ENCODE results near the gene GRPEL1. TPM values are rescaled to one million over a fixed set of nuclear protein-coding genes. Genes with fewer than 3 reads are reported as not detected.

The GRPEL1 gene
- total RNA-seq, 2 experiments from 2014 or later, result 27.4 to 43.7 TPM

GRCh38 chr4:7066006-7066405, 1.9 kb downstream of the GRPEL1 start:
- Histone ChIP-seq H2AFZ (ENCODE audit: low read length) (no peak overlapping the region), H3K4me3 (ENCODE audit: low read depth, low read length, poor library complexity, severe bottlenecking) (peak overlapping the region; percentile 94), H3K36me3 (ENCODE audit: insufficient read depth, low read length) (peaks cover 49% of the 10 kb centered on the region), H4K20me1 (ENCODE audit: insufficient read depth, low read length) (peaks cover 12% of the 10 kb centered on the region; the same call in 1 of the 2 replicates), H3K9me3 (ENCODE audit: low read length) (no peaks in the 10 kb centered on the region), H3K9me2 (ENCODE audit: insufficient read depth, low read length) (no peaks in the 10 kb centered on the region), H3K4me1 (ENCODE audit: insufficient read depth, low read length, poor library complexity, severe bottlenecking) (peaks cover 27% of the 10 kb centered on the region), H3K27ac (ENCODE audit: low read depth, low read length, poor library complexity, severe bottlenecking) (no peak overlapping the region), H3K4me2 (ENCODE audit: low read length) (peak overlapping the region; percentile 86), H3K79me2 (ENCODE audit: insufficient read depth, low read depth, low read length) (peaks cover 39% of the 10 kb centered on the region)
- no TSS peak for BruUV-seq (replicated peaks)
- no peak for TF ChIP-seq EZH2phosphoT487 (IDR thresholded peaks at IDR 0.05; ENCODE audit: borderline replicate concordance, low read depth, low read length)
- TF ChIP-seq, protein P1, sequence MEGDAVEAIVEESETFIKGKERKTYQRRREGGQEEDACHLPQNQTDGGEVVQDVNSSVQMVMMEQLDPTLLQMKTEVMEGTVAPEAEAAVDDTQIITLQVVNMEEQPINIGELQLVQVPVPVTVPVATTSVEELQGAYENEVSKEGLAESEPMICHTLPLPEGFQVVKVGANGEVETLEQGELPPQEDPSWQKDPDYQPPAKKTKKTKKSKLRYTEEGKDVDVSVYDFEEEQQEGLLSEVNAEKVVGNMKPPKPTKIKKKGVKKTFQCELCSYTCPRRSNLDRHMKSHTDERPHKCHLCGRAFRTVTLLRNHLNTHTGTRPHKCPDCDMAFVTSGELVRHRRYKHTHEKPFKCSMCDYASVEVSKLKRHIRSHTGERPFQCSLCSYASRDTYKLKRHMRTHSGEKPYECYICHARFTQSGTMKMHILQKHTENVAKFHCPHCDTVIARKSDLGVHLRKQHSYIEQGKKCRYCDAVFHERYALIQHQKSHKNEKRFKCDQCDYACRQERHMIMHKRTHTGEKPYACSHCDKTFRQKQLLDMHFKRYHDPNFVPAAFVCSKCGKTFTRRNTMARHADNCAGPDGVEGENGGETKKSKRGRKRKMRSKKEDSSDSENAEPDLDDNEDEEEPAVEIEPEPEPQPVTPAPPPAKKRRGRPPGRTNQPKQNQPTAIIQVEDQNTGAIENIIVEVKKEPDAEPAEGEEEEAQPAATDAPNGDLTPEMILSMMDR (conservative IDR thresholded peaks at IDR 0.05; ENCODE audit: low read length), result no peak
- intact Hi-C loops (cut with micrococcal nuclease; ENCODE audit: unreplicated experiment), result no loop called here
- ChIA-PET POLR2A (interaction anchor here (0.6 to 2.6 kb wide), 5 partner anchors 9 to 157 kb away, joined by 3 to 9 read pairs (median 5); partner anchors contain the start of genes TADA2B and TBC1D14), CTCF (ENCODE audit: unreplicated experiment) (no interaction called here)
- DNase-seq (ENCODE audit: low spot score), result no peak

- Histone ChIP-seq H3K36me3 (ENCODE audit: insufficient read depth, low read length) (peaks cover 76% of the 10 kb centered on the region), H3K79me2 (ENCODE audit: insufficient read depth, low read depth, low read length) (peaks cover 39% of the 10 kb centered on the region), H3K9me2 (ENCODE audit: insufficient read depth, low read length) (no peaks in the 10 kb centered on the region), H2AFZ (ENCODE audit: low read length) (no peak overlapping the region), H3K4me2 (ENCODE audit: low read length) (no peak overlapping the region), H4K20me1 (ENCODE audit: insufficient read depth, low read length) (peaks cover 17% of the 10 kb centered on the region), H3K27ac (ENCODE audit: low read depth, low read length, poor library complexity, severe bottlenecking) (no peak overlapping the region), H3K4me3 (ENCODE audit: low read depth, low read length, poor library complexity, severe bottlenecking) (no peak overlapping the region), H3K4me1 (ENCODE audit: insufficient read depth, low read length, poor library complexity, severe bottlenecking) (peaks cover 21% of the 10 kb centered on the region), H3K9me3 (ENCODE audit: low read length) (no peaks in the 10 kb centered on the region)
- BruUV-seq (replicated peaks), result no TSS peak
- intact Hi-C loops (cut with micrococcal nuclease; ENCODE audit: unreplicated experiment), result no loop called here
- no peak for DNase-seq (ENCODE audit: low spot score)
- POLR2A ChIA-PET, result interaction anchor here (1.9 kb wide), 1 partner anchor 17 kb away, joined by 7 read pairs; no protein-coding TSS in a partner anchor
- CTCF ChIA-PET (ENCODE audit: unreplicated experiment), result no interaction called here
- TF ChIP-seq, protein P1 (conservative IDR thresholded peaks at IDR 0.05; ENCODE audit: low read length), result no peak
- no peak for TF ChIP-seq EZH2phosphoT487 (IDR thresholded peaks at IDR 0.05; ENCODE audit: borderline replicate concordance, low read depth, low read length)
Measured at GRCh38 chr4:7063362-7063761, 4.5 kb downstream of the GRPEL1 start.

DNA sequence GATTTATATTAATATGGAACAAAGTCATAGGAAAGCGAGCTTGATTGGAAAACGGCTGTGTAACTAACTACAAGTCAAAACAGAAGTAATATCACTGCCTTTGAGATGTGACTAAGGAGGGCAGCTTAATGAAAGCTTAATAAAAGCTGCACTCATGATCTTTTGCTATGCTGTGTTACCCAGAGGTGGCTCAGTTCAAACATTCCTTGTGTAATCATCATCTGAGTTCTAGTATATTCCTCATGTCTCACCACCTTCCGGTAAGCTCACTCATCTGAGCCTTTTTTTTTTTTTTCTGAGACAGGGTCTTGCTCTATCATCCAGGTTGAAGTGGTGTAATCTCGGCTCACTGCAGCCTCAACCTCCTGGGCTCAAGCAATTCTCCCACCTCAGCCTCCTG, 5.0 kb downstream of the GRPEL1 start:
- Histone ChIP-seq H4K20me1 (ENCODE audit: insufficient read depth, low read length) (peaks cover 17% of the 10 kb centered on the region), H3K4me2 (ENCODE audit: low read length) (no peak overlapping the region), H2AFZ (ENCODE audit: low read length) (no peak overlapping the region), H3K36me3 (ENCODE audit: insufficient read depth, low read length) (peaks cover 81% of the 10 kb centered on the region), H3K4me1 (ENCODE audit: insufficient read depth, low read length, poor library complexity, severe bottlenecking) (peaks cover 21% of the 10 kb centered on the region), H3K9me3 (ENCODE audit: low read length) (no peaks in the 10 kb centered on the region), H3K9me2 (ENCODE audit: insufficient read depth, low read length) (no peaks in the 10 kb centered on the region), H3K79me2 (ENCODE audit: insufficient read depth, low read depth, low read length) (peaks cover 39% of the 10 kb centered on the region), H3K4me3 (ENCODE audit: low read depth, low read length, poor library complexity, severe bottlenecking) (no peak overlapping the region), H3K27ac (ENCODE audit: low read depth, low read length, poor library complexity, severe bottlenecking) (no peak overlapping the region)
- POLR2A ChIA-PET, result interaction anchor here (0.6 to 1.9 kb wide), 2 partner anchors 17 to 557 kb away, joined by 3 to 7 read pairs; no protein-coding TSS in a partner anchor
- CTCF ChIA-PET (ENCODE audit: unreplicated experiment), result interaction anchor here (0.6 kb wide), 1 partner anchor 71 kb away, joined by 3 read pairs; no protein-coding TSS in a partner anchor
- no peak for DNase-seq (ENCODE audit: low spot score)
- intact Hi-C loops (cut with micrococcal nuclease; ENCODE audit: unreplicated experiment), result no loop called here
- no TSS peak for BruUV-seq (replicated peaks)
- TF ChIP-seq, protein P1 (conservative IDR thresholded peaks at IDR 0.05; ENCODE audit: low read length), result no peak
- TF ChIP-seq EZH2phosphoT487 (IDR thresholded peaks at IDR 0.05; ENCODE audit: borderline replicate concordance, low read depth, low read length), result no peak

Measured in OCI-LY7 (cell line).